Activated T-helper 1 cell treated with anti-CD3 and anti-CD28 coated beads, Interleukin-12 subunit alpha, Interleukin-12 subunit beta, Interleukin-2, Interleukin-4 antibody, amounts not matched to agents 30 ng/mL and 10 ng/mL and 1 ng/mL, durations not matched to agents 14 hours and 24 hours and 36 hours (primary cell): ENCODE results near the gene PMS2. TPM values are rescaled to one million over a fixed set of nuclear protein-coding genes. Genes with fewer than 3 reads are reported as not detected.
"Not testable (repeated sequence)": the region's sequence is repeated elsewhere in the genome, so short reads cannot be mapped to it uniquely, and the experiment has no call there.

Source experiments
- DNase-seq: peaks from one replicate; pipeline ENCODE4 v3.0.0; 2021; ENCODE audit warnings: low spot score
- H3K27ac Mint-ChIP-seq: one replicate; pipeline ENCODE4 v1.8.0; 2021; ENCODE audit warnings: mild to moderate bottlenecking, mixed read lengths
- H3K27me3 Mint-ChIP-seq: one replicate; pipeline ENCODE4 v1.8.0; 2022; ENCODE audit warnings: mild to moderate bottlenecking, moderate library complexity, mixed read lengths; ENCODE audit not compliant: insufficient read depth
- H3K36me3 Mint-ChIP-seq: one replicate; pipeline ENCODE4 v1.8.0; 2021; ENCODE audit warnings: low read depth, mixed read lengths
- H3K4me1 Mint-ChIP-seq: one replicate; pipeline ENCODE4 v1.8.0; 2021; ENCODE audit warnings: low read depth, mixed read lengths
- H3K4me3 Mint-ChIP-seq: one replicate; pipeline ENCODE4 v1.8.0; 2021; ENCODE audit warnings: mild to moderate bottlenecking, moderate library complexity, mixed read lengths
- H3K9me3 Mint-ChIP-seq: one replicate; pipeline ENCODE4 v1.8.0; 2021; ENCODE audit warnings: mixed read lengths
- intact Hi-C: fragments of 100-400 bp; cut with micrococcal nuclease; formaldehyde crosslinking; loops from one replicate; pipeline ENCODE4 v1.15.1; 2024
- total RNA-seq: library from RNA; stranded (reverse); gene quantifications from 2 replicates; pipeline ENCODE4 v1.2.3, GENCODE V29; 2022

The PMS2 gene
- total RNA-seq, 1 donor from 2014 or later, result 20.3 TPM

GRCh38 chr7:5930290-5930689 lies 78.6 kb downstream of the PMS2 start:
- DNase-seq, H3K4me1 Mint-ChIP-seq, H3K36me3 Mint-ChIP-seq, H3K9me3 Mint-ChIP-seq, H3K27me3 Mint-ChIP-seq, H3K27ac Mint-ChIP-seq, H3K4me3 Mint-ChIP-seq, intact Hi-C loops: not testable (repeated sequence)

GRCh38 chr7:5926263-5926870 lies 82.5 kb downstream of the PMS2 start:
- H3K4me1 Mint-ChIP-seq, intact Hi-C loops, H3K9me3 Mint-ChIP-seq, H3K27ac Mint-ChIP-seq, H3K4me3 Mint-ChIP-seq, H3K36me3 Mint-ChIP-seq, H3K27me3 Mint-ChIP-seq, DNase-seq: not testable (repeated sequence)

GRCh38 chr7:5924630-5925029 lies 84.2 kb downstream of the PMS2 start:
- H3K36me3 Mint-ChIP-seq, H3K27ac Mint-ChIP-seq, H3K4me3 Mint-ChIP-seq, H3K27me3 Mint-ChIP-seq, H3K4me1 Mint-ChIP-seq, DNase-seq, H3K9me3 Mint-ChIP-seq, intact Hi-C loops: not testable (repeated sequence)

- H3K9me3 Mint-ChIP-seq, H3K36me3 Mint-ChIP-seq, H3K27ac Mint-ChIP-seq, H3K4me3 Mint-ChIP-seq, H3K4me1 Mint-ChIP-seq, H3K27me3 Mint-ChIP-seq, intact Hi-C loops, DNase-seq: not testable (repeated sequence)
Observed at GRCh38 chr7:5924180-5924579, 84.7 kb downstream of the PMS2 start.

Other genes starting within 250 kb of the PMS2 start
- 39.2 and 40.2 TPM in 2 replicates for gene RNF216, start 227.4 kb downstream of the PMS2 start, total RNA-seq
- gene OCM, start 128.3 kb downstream of the PMS2 start, total RNA-seq, result not detected in 2 replicates
- 101 and 111 TPM in 2 replicates for gene CCZ1, start 110.3 kb downstream of the PMS2 start, total RNA-seq
- gene RSPH10B, start 38.4 kb downstream of the PMS2 start, total RNA-seq, result 0.81 and 1.1 TPM in 2 replicates
- gene AIMP2, start 223 bp upstream of the PMS2 start, total RNA-seq, result 92.0 and 101 TPM in 2 replicates
- gene ANKRD61, start 22.3 kb upstream of the PMS2 start, total RNA-seq, result 0.44 and 0.56 TPM in 2 replicates
- gene EIF2AK1, start 50.1 kb upstream of the PMS2 start, total RNA-seq, result 98.9 and 104 TPM in 2 replicates
- 17.6 and 19.6 TPM in 2 replicates for gene USP42, start 95.9 kb upstream of the PMS2 start, total RNA-seq